ENCODE measurements around the gene KIF3A.

Gene KIF3A

GRCh38 chr5:132753135-132753987 is 16.0 kb upstream of the KIF3A start:
- no peak for DNase-seq

GRCh38 chr5:132752581-132753125 is 15.3 kb upstream of the KIF3A start:
- DNase-seq, result no peak

GRCh38 chr5:132751971-132752580 is 14.7 kb upstream of the KIF3A start:
- no peak for DNase-seq

GRCh38 chr5:132751444-132751843 is 14.1 kb upstream of the KIF3A start:
- no peak for DNase-seq

GRCh38 chr5:132750471-132751230 is 13.3 kb upstream of the KIF3A start:
- no peak for DNase-seq

- DNase-seq, result no peak
Observed at GRCh38 chr5:132749506-132749905, 12.2 kb upstream of the KIF3A start.

GRCh38 chr5:132748522-132749000 is 11.2 kb upstream of the KIF3A start:
- DNase-seq, result no peak

GRCh38 chr5:132747616-132748440 is 10.5 kb upstream of the KIF3A start:
- DNase-seq, result no peak

GRCh38 chr5:132746954-132747615 is 9.7 kb upstream of the KIF3A start, which contains the start of gene CCNI2:
TSS of gene CCNI2 (plus strand) at chr5:132747426. CDS start at chr5:132747496, 70 bp downstream.
- no peak for DNase-seq

GRCh38 chr5:132746592-132746953 is 9.2 kb upstream of the KIF3A start:
- no peak for DNase-seq

GRCh38 chr5:132744659-132745058 is 7.3 kb upstream of the KIF3A start:
- no peak for DNase-seq

- no peak for DNase-seq
Observed at GRCh38 chr5:132742626-132743025, 5.3 kb upstream of the KIF3A start.

GRCh38 chr5:132742158-132742557 is 4.8 kb upstream of the KIF3A start:
- no peak for DNase-seq

GRCh38 chr5:132739232-132739631 is 1.9 kb upstream of the KIF3A start:
- no peak for DNase-seq

GRCh38 chr5:132737982-132738681 is 786 bp upstream of the KIF3A start:
- DNase-seq, result no peak

- DNase-seq, result no peak
Observed at GRCh38 chr5:132734687-132735086, 2.7 kb downstream of the KIF3A start.

- no peak for DNase-seq
Observed at GRCh38 chr5:132733499-132734148, 3.7 kb downstream of the KIF3A start.

GRCh38 chr5:132729896-132730295 is 7.5 kb downstream of the KIF3A start:
- no peak for DNase-seq

- no peak for DNase-seq
Observed at GRCh38 chr5:132725745-132726144, 11.6 kb downstream of the KIF3A start.

GRCh38 chr5:132718544-132719312 is 18.6 kb downstream of the KIF3A start:
- DNase-seq, result no peak
